LNCAP (cell line): ENCODE results near the gene HOXD8.

ENCODE experiments used
- CTCF ChIP-seq: fragments of 450-650 bp; IDR thresholded peaks from 2 replicates; pipeline ENCODE4 v1.5.1; 2017; ENCODE audit warnings: mild to moderate bottlenecking

The HOXD8 gene

GRCh38 chr2:176159663-176160250, 30.3 kb downstream of the HOXD8 start:
- TF ChIP-seq CTCF, result no peak

GRCh38 chr2:176160251-176160985, 30.9 kb downstream of the HOXD8 start:
- TF ChIP-seq CTCF, result no peak

- TF ChIP-seq CTCF, result no peak
Observed at GRCh38 chr2:176160986-176161824, 31.7 kb downstream of the HOXD8 start.

GRCh38 chr2:176161825-176162626, 32.5 kb downstream of the HOXD8 start:
- no peak for TF ChIP-seq CTCF

- no peak for TF ChIP-seq CTCF
Observed at GRCh38 chr2:176162911-176163671, 33.6 kb downstream of the HOXD8 start.

- TF ChIP-seq CTCF, result no peak
Observed at GRCh38 chr2:176163672-176164056, 34.2 kb downstream of the HOXD8 start.

- TF ChIP-seq CTCF, result no peak
Observed at GRCh38 chr2:176164201-176164600, 34.7 kb downstream of the HOXD8 start.
